ENCODE measurements around the gene LHX4.

- TF ChIP-seq EP300 (IDR thresholded peaks at IDR 0.05; ENCODE audit: low read length), result no peak
- no peak for TF ChIP-seq HCFC1 (IDR thresholded peaks at IDR 0.05; ENCODE audit: low read depth, low read length)
- TF ChIP-seq NRF1 (conservative IDR thresholded peaks at IDR 0.05 in 1 of 2, IDR thresholded peaks at IDR 0.05 in 1 of 2), result no peak
- no peak for TF ChIP-seq NR2C2 (CRISPR knock-in tag; IDR thresholded peaks at IDR 0.05)
- TF ChIP-seq NR2C2 (tag; IDR thresholded peaks at IDR 0.05), result no peak
- TF ChIP-seq SP2 (IDR thresholded peaks at IDR 0.05; ENCODE audit: extremely low read depth, low read depth, low read length, poor library complexity, severe bottlenecking), result no peak
- no peak for TF ChIP-seq ZNF324 (CRISPR knock-in tag; IDR thresholded peaks at IDR 0.05)
- TF ChIP-seq, protein P1, sequence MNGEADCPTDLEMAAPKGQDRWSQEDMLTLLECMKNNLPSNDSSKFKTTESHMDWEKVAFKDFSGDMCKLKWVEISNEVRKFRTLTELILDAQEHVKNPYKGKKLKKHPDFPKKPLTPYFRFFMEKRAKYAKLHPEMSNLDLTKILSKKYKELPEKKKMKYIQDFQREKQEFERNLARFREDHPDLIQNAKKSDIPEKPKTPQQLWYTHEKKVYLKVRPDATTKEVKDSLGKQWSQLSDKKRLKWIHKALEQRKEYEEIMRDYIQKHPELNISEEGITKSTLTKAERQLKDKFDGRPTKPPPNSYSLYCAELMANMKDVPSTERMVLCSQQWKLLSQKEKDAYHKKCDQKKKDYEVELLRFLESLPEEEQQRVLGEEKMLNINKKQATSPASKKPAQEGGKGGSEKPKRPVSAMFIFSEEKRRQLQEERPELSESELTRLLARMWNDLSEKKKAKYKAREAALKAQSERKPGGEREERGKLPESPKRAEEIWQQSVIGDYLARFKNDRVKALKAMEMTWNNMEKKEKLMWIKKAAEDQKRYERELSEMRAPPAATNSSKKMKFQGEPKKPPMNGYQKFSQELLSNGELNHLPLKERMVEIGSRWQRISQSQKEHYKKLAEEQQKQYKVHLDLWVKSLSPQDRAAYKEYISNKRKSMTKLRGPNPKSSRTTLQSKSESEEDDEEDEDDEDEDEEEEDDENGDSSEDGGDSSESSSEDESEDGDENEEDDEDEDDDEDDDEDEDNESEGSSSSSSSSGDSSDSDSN (IDR thresholded peaks at IDR 0.05; ENCODE audit: borderline replicate concordance in 1 of 2, low read depth in 2 of 2, low read length in 2 of 2), result no peak
- TF ChIP-seq FOXA3 (CRISPR knock-in tag; conservative IDR thresholded peaks at IDR 0.05 in 1 of 2, IDR thresholded peaks at IDR 0.05 in 1 of 2), result no peak
- no peak for TF ChIP-seq CBFB (CRISPR knock-in tag; IDR thresholded peaks at IDR 0.05)
- TF ChIP-seq SIN3A (IDR thresholded peaks at IDR 0.05; ENCODE audit: borderline replicate concordance in 2 of 2, control insufficient read depth in 1 of 2, low read depth in 2 of 2, low read length in 2 of 2), result no peak
Observed at GRCh38 chr1:180266275-180267210, 36.5 kb downstream of the LHX4 start.

Data from K562 (cell line).